ENCODE measurements around the gene VEPH1. TPM values are rescaled to one million over a fixed set of nuclear protein-coding genes. Genes with fewer than 3 reads are reported as not detected.

VEPH1 gene
- total RNA-seq, 2 experiments from 2014 or later, result not detected

- Mint-ChIP-seq H3K27ac (no peak overlapping the region), H3K4me3 (no peak overlapping the region), H3K9me3 (peaks cover 2% of the 10 kb centered on the region), H3K4me1 (no peaks in the 10 kb centered on the region), H3K27me3 (no peaks in the 10 kb centered on the region), H3K36me3 (peaks cover 1% of the 10 kb centered on the region)
- DNase-seq, result no peak
- ATAC-seq (ENCODE audit: low read depth), result no peak
- POLR2A ChIA-PET, result no interaction called here
Measured at GRCh38 chr3:157393113-157393512, 110.1 kb downstream of the VEPH1 start.

GRCh38 chr3:157392104-157392503 lies 111.1 kb downstream of the VEPH1 start:
- DNase-seq (no peak), ATAC-seq (ENCODE audit: low read depth) (no peak)
- H3K4me1 Mint-ChIP-seq, result no peaks in the 10 kb centered on the region
- H3K27me3 Mint-ChIP-seq, result no peaks in the 10 kb centered on the region
- peaks cover 2% of the 10 kb centered on the region for H3K9me3 Mint-ChIP-seq
- H3K4me3 Mint-ChIP-seq, result no peak overlapping the region
- POLR2A ChIA-PET, result no interaction called here
- H3K36me3 Mint-ChIP-seq, result peaks cover 1% of the 10 kb centered on the region
- no peak overlapping the region for H3K27ac Mint-ChIP-seq

GRCh38 chr3:157390713-157391515 lies 112.3 kb downstream of the VEPH1 start:
- ATAC-seq (ENCODE audit: low read depth), result no peak
- POLR2A ChIA-PET, result no interaction called here

GRCh38 chr3:157388976-157389375 lies 114.2 kb downstream of the VEPH1 start:
- POLR2A ChIA-PET, result no interaction called here
- ATAC-seq (ENCODE audit: low read depth) (no peak), DNase-seq (no peak)
- Mint-ChIP-seq H3K9me3 (peaks cover 2% of the 10 kb centered on the region), H3K27ac (no peak overlapping the region), H3K4me3 (no peak overlapping the region), H3K36me3 (no peaks in the 10 kb centered on the region), H3K27me3 (no peaks in the 10 kb centered on the region), H3K4me1 (no peaks in the 10 kb centered on the region)

More at GRCh38 chr3:157390713-157391515, 112.3 kb downstream of the VEPH1 start:
- Mint-ChIP-seq H3K27me3 (no peaks in the 10 kb centered on the region), H3K4me1 (no peaks in the 10 kb centered on the region), H3K27ac (no peak overlapping the region), H3K4me3 (no peak overlapping the region), H3K9me3 (peaks cover 2% of the 10 kb centered on the region), H3K36me3 (no peaks in the 10 kb centered on the region)
- DNase-seq, result no peak

- peaks cover 2% of the 10 kb centered on the region for H3K9me3 Mint-ChIP-seq
- no peak overlapping the region for H3K27ac Mint-ChIP-seq
- H3K27me3 Mint-ChIP-seq, result no peaks in the 10 kb centered on the region
- H3K4me3 Mint-ChIP-seq, result no peak overlapping the region
- no peak for DNase-seq
- no peaks in the 10 kb centered on the region for H3K36me3 Mint-ChIP-seq
- POLR2A ChIA-PET, result no interaction called here
- no peaks in the 10 kb centered on the region for H3K4me1 Mint-ChIP-seq
- ATAC-seq (ENCODE audit: low read depth), result no peak
Measured at GRCh38 chr3:157387708-157388435, 115.3 kb downstream of the VEPH1 start.

GRCh38 chr3:157384491-157384890 lies 118.7 kb downstream of the VEPH1 start:
- no peak for ATAC-seq (ENCODE audit: low read depth)
- Mint-ChIP-seq H3K4me3 (no peak overlapping the region), H3K27me3 (no peaks in the 10 kb centered on the region), H3K36me3 (no peaks in the 10 kb centered on the region), H3K4me1 (no peaks in the 10 kb centered on the region), H3K27ac (no peak overlapping the region), H3K9me3 (no peaks in the 10 kb centered on the region)
- no peak for DNase-seq
- POLR2A ChIA-PET, result no interaction called here

GRCh38 chr3:157384031-157384430 lies 119.2 kb downstream of the VEPH1 start:
- H3K4me3 Mint-ChIP-seq, result no peak overlapping the region

GRCh38 chr3:157381606-157382005 lies 121.6 kb downstream of the VEPH1 start:
- no peaks in the 10 kb centered on the region for H3K27me3 Mint-ChIP-seq
- DNase-seq, result no peak
- POLR2A ChIA-PET, result no interaction called here
- no peaks in the 10 kb centered on the region for H3K36me3 Mint-ChIP-seq
- no peak overlapping the region for H3K4me3 Mint-ChIP-seq
- no peaks in the 10 kb centered on the region for H3K9me3 Mint-ChIP-seq
- H3K4me1 Mint-ChIP-seq, result no peaks in the 10 kb centered on the region
- H3K27ac Mint-ChIP-seq, result no peak overlapping the region
- no peak for ATAC-seq (ENCODE audit: low read depth)

More at GRCh38 chr3:157384031-157384430, 119.2 kb downstream of the VEPH1 start:
- Mint-ChIP-seq H3K36me3 (no peaks in the 10 kb centered on the region), H3K4me1 (no peaks in the 10 kb centered on the region), H3K27me3 (no peaks in the 10 kb centered on the region), H3K27ac (no peak overlapping the region), H3K9me3 (no peaks in the 10 kb centered on the region)
- POLR2A ChIA-PET, result no interaction called here
- ATAC-seq (ENCODE audit: low read depth), result no peak
- DNase-seq, result no peak

GRCh38 chr3:157379525-157380140 lies 123.6 kb downstream of the VEPH1 start:
- H3K4me1 Mint-ChIP-seq, result no peaks in the 10 kb centered on the region
- DNase-seq (no peak), ATAC-seq (ENCODE audit: low read depth) (no peak)
- no peak overlapping the region for H3K27ac Mint-ChIP-seq
- H3K9me3 Mint-ChIP-seq, result no peaks in the 10 kb centered on the region
- POLR2A ChIA-PET, result no interaction called here
- no peak overlapping the region for H3K4me3 Mint-ChIP-seq
- no peaks in the 10 kb centered on the region for H3K27me3 Mint-ChIP-seq
- H3K36me3 Mint-ChIP-seq, result no peaks in the 10 kb centered on the region

- no peak for ATAC-seq (ENCODE audit: low read depth)
- Mint-ChIP-seq H3K27me3 (no peaks in the 10 kb centered on the region), H3K4me3 (no peak overlapping the region), H3K27ac (no peak overlapping the region), H3K4me1 (no peaks in the 10 kb centered on the region), H3K9me3 (no peaks in the 10 kb centered on the region), H3K36me3 (no peaks in the 10 kb centered on the region)
- POLR2A ChIA-PET, result no interaction called here
- DNase-seq, result no peak
Measured at GRCh38 chr3:157376603-157377300, 126.5 kb downstream of the VEPH1 start.

- no peak overlapping the region for H3K4me3 Mint-ChIP-seq
- POLR2A ChIA-PET, result no interaction called here
- H3K9me3 Mint-ChIP-seq, result no peaks in the 10 kb centered on the region
- no peak for ATAC-seq (ENCODE audit: low read depth)
- H3K4me1 Mint-ChIP-seq, result no peaks in the 10 kb centered on the region
- H3K36me3 Mint-ChIP-seq, result no peaks in the 10 kb centered on the region
- H3K27me3 Mint-ChIP-seq, result no peaks in the 10 kb centered on the region
- DNase-seq, result no peak
- H3K27ac Mint-ChIP-seq, result no peak overlapping the region
Measured at GRCh38 chr3:157375342-157375986, 127.8 kb downstream of the VEPH1 start.

GRCh38 chr3:157374933-157375332 lies 128.3 kb downstream of the VEPH1 start:
- H3K9me3 Mint-ChIP-seq, result no peaks in the 10 kb centered on the region
- H3K4me1 Mint-ChIP-seq, result no peaks in the 10 kb centered on the region
- POLR2A ChIA-PET, result no interaction called here
- ATAC-seq (ENCODE audit: low read depth) (no peak), DNase-seq (no peak)
- H3K36me3 Mint-ChIP-seq, result no peaks in the 10 kb centered on the region
- no peak overlapping the region for H3K27ac Mint-ChIP-seq
- H3K4me3 Mint-ChIP-seq, result no peak overlapping the region
- H3K27me3 Mint-ChIP-seq, result no peaks in the 10 kb centered on the region

GRCh38 chr3:157373783-157374182 lies 129.4 kb downstream of the VEPH1 start:
- DNase-seq (no peak), ATAC-seq (ENCODE audit: low read depth) (no peak)
- Mint-ChIP-seq H3K4me1 (no peaks in the 10 kb centered on the region), H3K27me3 (no peaks in the 10 kb centered on the region), H3K27ac (no peak overlapping the region), H3K9me3 (no peaks in the 10 kb centered on the region), H3K4me3 (no peak overlapping the region), H3K36me3 (no peaks in the 10 kb centered on the region)
- POLR2A ChIA-PET, result no interaction called here

All from activated naive CD8-positive, alpha-beta T cell treated with anti-CD3 and anti-CD28 coated beads, Interleukin-2, amount 10 ng/mL, durations not matched to agents 7 days and 5 days (primary cell).